Measurements from ENCODE around the gene CRYBG1. TPM values are rescaled to one million over a fixed set of nuclear protein-coding genes. Genes with fewer than 3 reads are reported as not detected.

CRYBG1 gene
- total and polyA plus RNA-seq, 4 experiments from 2014 or later, result 20.5 to 47.1 (median 38.5) TPM

DNA sequence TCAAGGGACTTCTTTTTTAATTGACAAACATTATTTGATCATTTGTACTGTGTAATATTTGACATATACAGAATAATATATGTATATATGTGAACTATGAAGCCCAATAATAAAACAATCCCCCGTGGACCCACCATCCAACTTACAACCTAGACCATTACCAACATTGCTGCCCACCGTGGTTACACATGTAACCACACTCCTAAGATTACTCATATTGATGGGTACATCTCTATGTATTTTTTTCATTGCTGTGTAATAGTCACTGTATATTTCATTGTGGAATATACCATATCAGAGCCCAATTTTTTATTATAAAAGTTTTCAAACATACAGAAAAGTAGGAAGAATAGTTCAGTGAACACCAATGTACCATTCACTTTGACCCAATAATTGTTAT, 174.5 kb downstream of the CRYBG1 start:
- H3K4me3 ChIP-seq (ENCODE audit: low read length in 2 of 2), result no peak overlapping the region
- no peaks in the 10 kb centered on the region for H3K27me3 ChIP-seq (ENCODE audit: insufficient read depth, low read length)
- peak overlapping the region in 2 of 8 donors; percentile 12 to 56 for H3K4me3 Mint-ChIP-seq
- H3K36me3 Mint-ChIP-seq, result peaks cover 74 to 85% of the 10 kb centered on the region in 2 donors
- no peaks in the 10 kb centered on the region for H3K9me3 ChIP-seq (ENCODE audit: control insufficient read depth in 1 of 2, low read length in 2 of 2)
- H3K36me3 ChIP-seq (ENCODE audit: insufficient read depth, low read length), result peaks cover 27% of the 10 kb centered on the region
- intact Hi-C loops (cut with micrococcal nuclease), result no loop called here
- ChIA-PET POLR2A (ENCODE audit: partially characterized antibody) (interaction anchor here (1.1 to 7.2 kb wide), 6 partner anchors 9 to 24 kb away, joined by 3 to 74 read pairs (median 12); no protein-coding TSS in a partner anchor), CTCF (ENCODE audit: partially characterized antibody) (interaction anchor here (1.3 to 3.3 kb wide), 4 partner anchors 9 to 23 kb away, joined by 5 to 44 read pairs (median 8); no protein-coding TSS in a partner anchor)
- H3K27me3 Mint-ChIP-seq, result no peaks in the 10 kb centered on the region
- no peak overlapping the region for H3K27ac ChIP-seq (ENCODE audit: low read depth, low read length)
- H3K4me1 Mint-ChIP-seq, result peaks cover 70 to 87% (median 79%) of the 10 kb centered on the region in 4 donors
- H3K27ac Mint-ChIP-seq, result peak overlapping the region in 6 of 7 donors; percentile 54 to 86 (median 70)
- no peaks in the 10 kb centered on the region for H3K9me3 Mint-ChIP-seq
- H3K4me1 ChIP-seq (ENCODE audit: insufficient read depth, low read length), result peaks cover 78% of the 10 kb centered on the region
- DNase-seq, result no peak

DNA sequence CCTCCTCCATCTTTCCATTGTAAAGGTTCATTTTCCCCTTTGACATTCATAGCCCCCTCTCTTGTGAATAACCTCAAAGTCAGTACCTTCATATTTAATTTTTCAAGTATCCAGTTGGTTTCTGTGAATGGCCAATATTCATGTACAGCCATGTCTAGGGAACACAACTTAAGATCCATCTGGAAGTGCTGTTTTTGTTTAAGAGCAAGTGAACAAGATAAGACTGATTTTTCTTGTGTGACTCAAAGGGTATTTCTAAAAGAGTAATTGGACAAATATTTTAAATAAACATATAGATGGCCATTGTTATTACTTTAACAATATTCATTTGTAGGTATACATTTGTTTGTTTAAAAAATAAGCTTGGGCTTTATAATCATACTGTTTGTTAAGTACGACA, 175.8 kb downstream of the CRYBG1 start:
- CTCF ChIA-PET (ENCODE audit: partially characterized antibody), result interaction anchor here (1.2 to 6.3 kb wide), 6 partner anchors 11 to 30 kb away, joined by 3 to 69 read pairs (median 4); no protein-coding TSS in a partner anchor
- Mint-ChIP-seq H3K27me3 (no peaks in the 10 kb centered on the region), H3K4me3 (peak overlapping the region in 2 of 8 donors; percentile 22 to 67), H3K9me3 (no peaks in the 10 kb centered on the region), H3K36me3 (peaks cover 66 to 78% of the 10 kb centered on the region in 2 donors), H3K27ac (peak overlapping the region in 6 of 7 donors; percentile 5 to 84 (median 77)), H3K4me1 (peaks cover 66 to 82% (median 74%) of the 10 kb centered on the region in 4 donors)
- no peak overlapping the region for H3K4me3 ChIP-seq (ENCODE audit: low read length in 2 of 2)
- H3K4me1 ChIP-seq (ENCODE audit: insufficient read depth, low read length), result peaks cover 68% of the 10 kb centered on the region
- intact Hi-C loops (cut with micrococcal nuclease), result loop anchor here (2.0 kb wide), 1 partner anchor 16 kb away; no protein-coding TSS in a partner anchor
- H3K27ac ChIP-seq (ENCODE audit: low read depth, low read length), result peak overlapping the region; percentile 9
- POLR2A ChIA-PET (ENCODE audit: partially characterized antibody), result interaction anchor here (6.1 to 6.3 kb wide), 2 partner anchors 13 to 24 kb away, joined by 97 to 135 read pairs; no protein-coding TSS in a partner anchor
- no peaks in the 10 kb centered on the region for H3K27me3 ChIP-seq (ENCODE audit: insufficient read depth, low read length)
- DNase-seq, result no peak
- H3K36me3 ChIP-seq (ENCODE audit: insufficient read depth, low read length), result peaks cover 16% of the 10 kb centered on the region
- H3K9me3 ChIP-seq (ENCODE audit: control insufficient read depth in 1 of 2, low read length in 2 of 2), result no peaks in the 10 kb centered on the region

DNA sequence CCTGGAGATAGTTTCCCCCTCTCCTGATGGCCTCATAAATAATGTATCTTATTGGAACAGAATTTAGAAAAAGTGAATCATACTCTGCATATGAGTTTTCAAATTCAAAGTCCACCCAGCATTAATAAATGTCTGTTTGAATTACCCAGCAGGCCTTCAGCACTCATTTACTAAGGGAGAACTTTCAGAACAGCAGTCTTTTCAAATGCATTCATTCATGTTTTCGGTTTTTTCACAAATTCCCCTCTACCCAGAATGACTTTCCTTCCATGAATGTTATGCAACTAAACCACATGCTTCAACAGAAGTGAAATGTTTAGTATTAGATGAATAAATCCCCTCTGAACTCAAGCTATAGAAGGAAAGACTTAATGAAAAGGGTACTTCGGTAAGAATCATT, 176.3 kb downstream of the CRYBG1 start:
- ChIA-PET CTCF (ENCODE audit: partially characterized antibody) (interaction anchor here (1.2 to 6.3 kb wide), 7 partner anchors 10 to 29 kb away, joined by 3 to 69 read pairs (median 4); no protein-coding TSS in a partner anchor), POLR2A (ENCODE audit: partially characterized antibody) (interaction anchor here (6.1 to 6.3 kb wide), 2 partner anchors 14 to 24 kb away, joined by 97 to 135 read pairs; no protein-coding TSS in a partner anchor)
- H3K27me3 ChIP-seq (ENCODE audit: insufficient read depth, low read length), result no peaks in the 10 kb centered on the region
- H3K4me1 ChIP-seq (ENCODE audit: insufficient read depth, low read length), result peaks cover 64% of the 10 kb centered on the region
- peaks cover 11% of the 10 kb centered on the region for H3K36me3 ChIP-seq (ENCODE audit: insufficient read depth, low read length)
- intact Hi-C loops (cut with micrococcal nuclease), result loop anchor here (2.0 kb wide), 1 partner anchor 16 kb away; no protein-coding TSS in a partner anchor
- no peaks in the 10 kb centered on the region for H3K9me3 ChIP-seq (ENCODE audit: control insufficient read depth in 1 of 2, low read length in 2 of 2)
- Mint-ChIP-seq H3K4me3 (peak overlapping the region in 7 of 8 donors; percentile 34 to 79 (median 67)), H3K36me3 (peaks cover 61 to 78% of the 10 kb centered on the region in 2 donors), H3K27me3 (no peaks in the 10 kb centered on the region), H3K9me3 (no peaks in the 10 kb centered on the region), H3K4me1 (peaks cover 63 to 80% (median 73%) of the 10 kb centered on the region in 4 donors), H3K27ac (peak overlapping the region; percentile 77 to 91 (median 84))
- peak overlapping the region; percentile 9 for H3K27ac ChIP-seq (ENCODE audit: low read depth, low read length)
- no peak overlapping the region for H3K4me3 ChIP-seq (ENCODE audit: low read length in 2 of 2)
- no peak for DNase-seq

DNA sequence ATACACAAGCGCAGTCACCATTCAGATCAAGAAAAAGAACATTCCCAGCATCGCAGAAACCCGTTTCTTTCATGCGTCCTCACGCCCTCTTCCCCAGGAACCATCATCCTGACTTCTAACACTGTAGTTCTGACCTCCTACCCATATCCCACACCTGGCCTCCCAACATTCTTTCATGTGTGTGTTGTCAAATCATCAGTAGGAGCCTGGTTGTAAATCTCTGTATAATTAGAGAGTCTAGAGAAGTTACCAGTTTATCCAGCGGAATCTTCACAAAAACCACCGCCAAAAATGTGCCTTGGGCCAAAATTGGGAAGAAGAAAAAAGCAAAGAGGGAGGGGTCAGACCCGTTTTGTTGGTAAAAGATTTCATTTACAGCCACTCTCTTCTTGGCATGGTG, 177.1 kb downstream of the CRYBG1 start:
- intact Hi-C loops (cut with micrococcal nuclease), result loop anchor here (1.0 to 2.0 kb wide), 2 partner anchors 17 to 25 kb away; no protein-coding TSS in a partner anchor
- peak overlapping the region; percentile 77 to 91 (median 88) for H3K27ac Mint-ChIP-seq
- H3K9me3 Mint-ChIP-seq, result no peaks in the 10 kb centered on the region
- no peaks in the 10 kb centered on the region for H3K27me3 Mint-ChIP-seq
- DNase-seq, result no peak
- peaks cover 55 to 74% of the 10 kb centered on the region in 2 donors for H3K36me3 Mint-ChIP-seq
- no peak overlapping the region for H3K4me3 ChIP-seq (ENCODE audit: low read length in 2 of 2)
- peak overlapping the region in 6 of 8 donors; percentile 20 to 79 (median 67) for H3K4me3 Mint-ChIP-seq
- peak overlapping the region; percentile 9 for H3K27ac ChIP-seq (ENCODE audit: low read depth, low read length)
- H3K4me1 Mint-ChIP-seq, result peaks cover 57 to 74% (median 66%) of the 10 kb centered on the region in 4 donors
- POLR2A ChIA-PET (ENCODE audit: partially characterized antibody), result interaction anchor here (1.0 to 6.3 kb wide), 3 partner anchors 15 to 25 kb away, joined by 3 to 135 read pairs (median 97); no protein-coding TSS in a partner anchor
- no peaks in the 10 kb centered on the region for H3K9me3 ChIP-seq (ENCODE audit: control insufficient read depth in 1 of 2, low read length in 2 of 2)
- CTCF ChIA-PET (ENCODE audit: partially characterized antibody), result interaction anchor here (0.9 to 6.3 kb wide), 10 partner anchors 9 to 93 kb away, joined by 3 to 69 read pairs (median 4); no protein-coding TSS in a partner anchor
- peaks cover 64% of the 10 kb centered on the region for H3K4me1 ChIP-seq (ENCODE audit: insufficient read depth, low read length)
- H3K36me3 ChIP-seq (ENCODE audit: insufficient read depth, low read length), result peaks cover 7% of the 10 kb centered on the region
- no peaks in the 10 kb centered on the region for H3K27me3 ChIP-seq (ENCODE audit: insufficient read depth, low read length)

DNA sequence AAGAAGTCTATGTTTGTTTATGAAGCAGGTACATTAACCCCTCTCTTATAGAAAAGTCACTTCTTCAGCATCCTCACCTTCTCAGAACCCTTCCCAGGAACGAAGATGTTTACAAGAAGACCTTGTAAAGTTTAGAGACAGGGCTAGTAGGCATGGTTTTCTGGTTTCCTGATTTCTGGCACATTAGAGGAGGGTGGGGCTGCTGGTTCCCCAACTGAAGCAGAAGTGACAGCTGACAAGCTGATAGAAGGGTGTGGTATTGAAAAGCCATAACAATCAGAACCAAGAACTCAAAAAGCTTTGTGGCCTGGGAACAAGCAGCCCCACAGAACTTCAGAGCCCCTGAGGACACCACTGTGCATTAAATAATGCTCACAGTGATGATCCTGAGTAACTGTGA, 177.6 kb downstream of the CRYBG1 start:
- Mint-ChIP-seq H3K4me3 (peak overlapping the region in 4 of 8 donors; percentile 12 to 79 (median 52)), H3K27me3 (no peaks in the 10 kb centered on the region), H3K4me1 (peaks cover 53 to 70% (median 62%) of the 10 kb centered on the region in 4 donors), H3K27ac (peak overlapping the region; percentile 77 to 91 (median 88)), H3K9me3 (no peaks in the 10 kb centered on the region), H3K36me3 (peaks cover 51 to 71% of the 10 kb centered on the region in 2 donors)
- Histone ChIP-seq H3K9me3 (ENCODE audit: control insufficient read depth in 1 of 2, low read length in 2 of 2) (no peaks in the 10 kb centered on the region), H3K4me1 (ENCODE audit: insufficient read depth, low read length) (peaks cover 59% of the 10 kb centered on the region), H3K36me3 (ENCODE audit: insufficient read depth, low read length) (peaks cover 7% of the 10 kb centered on the region), H3K4me3 (ENCODE audit: low read length in 2 of 2) (no peak overlapping the region), H3K27ac (ENCODE audit: low read depth, low read length) (no peak overlapping the region), H3K27me3 (ENCODE audit: insufficient read depth, low read length) (no peaks in the 10 kb centered on the region)
- peak in 2 of 5 donors; percentile 20 to 21 for DNase-seq
- POLR2A ChIA-PET (ENCODE audit: partially characterized antibody), result interaction anchor here (1.0 to 6.3 kb wide), 4 partner anchors 15 to 26 kb away, joined by 3 to 135 read pairs (median 54); no protein-coding TSS in a partner anchor
- intact Hi-C loops (cut with micrococcal nuclease), result loop anchor here (1.0 kb wide), 1 partner anchor 26 kb away; no protein-coding TSS in a partner anchor
- CTCF ChIA-PET (ENCODE audit: partially characterized antibody), result interaction anchor here (0.9 to 6.3 kb wide), 7 partner anchors 16 to 94 kb away, joined by 3 to 69 read pairs (median 6); no protein-coding TSS in a partner anchor

DNA sequence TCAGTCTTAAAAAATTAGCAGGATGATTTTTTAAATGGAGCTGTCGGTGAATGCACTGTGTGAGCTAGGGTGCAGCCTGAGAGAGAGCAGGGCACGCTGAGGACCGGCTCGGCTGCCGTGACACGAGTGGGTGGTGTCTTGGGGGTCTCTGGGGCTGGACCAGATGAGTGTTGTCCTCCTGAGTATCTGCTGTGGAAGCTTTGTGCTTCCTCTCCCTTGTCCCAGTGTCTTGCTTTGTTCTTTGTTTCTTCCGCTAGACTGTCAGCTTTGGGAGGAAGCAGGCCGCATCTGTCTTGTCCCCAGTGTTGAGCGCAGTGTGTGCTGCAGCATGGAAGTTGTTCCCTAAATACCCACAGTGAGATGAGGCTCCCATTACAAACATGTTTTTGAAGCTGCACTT, 179.4 kb downstream of the CRYBG1 start:
- Histone ChIP-seq H3K4me3 (ENCODE audit: low read length in 2 of 2) (no peak overlapping the region), H3K27ac (ENCODE audit: low read depth, low read length) (no peak overlapping the region), H3K4me1 (ENCODE audit: insufficient read depth, low read length) (peaks cover 41% of the 10 kb centered on the region), H3K9me3 (ENCODE audit: control insufficient read depth in 1 of 2, low read length in 2 of 2) (no peaks in the 10 kb centered on the region), H3K27me3 (ENCODE audit: insufficient read depth, low read length) (no peaks in the 10 kb centered on the region), H3K36me3 (ENCODE audit: insufficient read depth, low read length) (peaks cover 14% of the 10 kb centered on the region)
- H3K36me3 Mint-ChIP-seq, result peaks cover 57 to 72% of the 10 kb centered on the region in 2 donors
- peak overlapping the region in 1 of 8 donors; percentile 4 for H3K4me3 Mint-ChIP-seq
- H3K4me1 Mint-ChIP-seq, result peaks cover 41 to 58% (median 50%) of the 10 kb centered on the region in 4 donors
- H3K9me3 Mint-ChIP-seq, result no peaks in the 10 kb centered on the region
- no peaks in the 10 kb centered on the region for H3K27me3 Mint-ChIP-seq
- intact Hi-C loops (cut with micrococcal nuclease), result no loop called here
- DNase-seq, result no peak
- CTCF ChIA-PET (ENCODE audit: partially characterized antibody), result interaction anchor here (1.4 to 6.3 kb wide), 11 partner anchors 13 to 95 kb away, joined by 3 to 69 read pairs (median 8); no protein-coding TSS in a partner anchor
- H3K27ac Mint-ChIP-seq, result peak overlapping the region in 6 of 7 donors; percentile 48 to 85 (median 78)
- POLR2A ChIA-PET (ENCODE audit: partially characterized antibody), result interaction anchor here (0.7 to 6.3 kb wide), 4 partner anchors 8 to 27 kb away, joined by 3 to 135 read pairs (median 54); no protein-coding TSS in a partner anchor

All from CD4-positive, alpha-beta memory T cell (primary cell).